Upper lobe of left lung (tissue), 4 donors: Measurements from ENCODE around the gene ANKRD24.
"Not testable (repeated sequence)": the region's sequence is repeated elsewhere in the genome, so short reads cannot be mapped to it uniquely, and the experiment has no call there.

ENCODE experiments used
- EP300 ChIP-seq, 4 donors: sonication (generic); formaldehyde crosslinking; IDR thresholded peaks; one replicate each; pipeline ENCODE4 v1.5.1; 2017; ENCODE audit warnings: antibody characterized with exemption in 4 of 4, control low read depth in 2 of 4
- POLR2A ChIP-seq, 4 donors: fragments of 450-650 bp; IDR thresholded peaks; one replicate each; pipeline ENCODE4 v1.5.1; 2016 to 2017; ENCODE audit warnings: antibody characterized with exemption in 4 of 4, mild to moderate bottlenecking in 2 of 4

GRCh38 chr19:4142916-4143315 is 39.6 kb upstream of the ANKRD24 start:
- TF ChIP-seq EP300, POLR2A (IDR thresholded peaks at IDR 0.05): not testable (repeated sequence)
